Lower leg skin (tissue), 4 donors: ENCODE data around the gene MRM2. TPM values are rescaled to one million over a fixed set of nuclear protein-coding genes. Genes with fewer than 3 reads are reported as not detected.

Experiments
- DNase-seq, 2 donors: peaks; one replicate each; pipeline ENCODE4 v3.0.0-alpha.2; 2019; ENCODE audit warnings: low spot score in 2 of 2
- H3K4me3 ChIP-seq: fragments of 200-600 bp; sonication (generic); 2 replicates; pipeline ENCODE4 v1.5.1; 2017; ENCODE audit warnings: mild to moderate bottlenecking, low read depth; ENCODE audit not compliant: poor library complexity, severe bottlenecking
- POLR2A ChIP-seq, 2 donors: fragments of 450-650 bp; IDR thresholded peaks; one replicate each; pipeline ENCODE4 v1.6.1; 2016 to 2017; ENCODE audit warnings: antibody characterized with exemption in 2 of 2, mild to moderate bottlenecking in 1 of 2, moderate library complexity in 1 of 2
- WGBS, 2 donors: methylation state at CpG; one replicate each; pipeline ENCODE4 v1.1.5; 2018; 5-methylcytosine and 5-hydroxymethylcytosine counted together
- intact Hi-C: fragments of 100-400 bp; cut with DNase I; formaldehyde crosslinking; loops from one replicate; pipeline ENCODE4 v1.15.0; 2023; ENCODE audit warnings: low total_unique reads
- total RNA-seq, 4 donors: library from RNA; depleted of rRNA; stranded (reverse); fragments of >200 nt; gene quantifications; one replicate each; pipeline ENCODE4 v1.1.0, GENCODE V29; 2016
- TF ChIP-seq, protein P1 (sequence below), 3 donors: fragments of 450-650 bp; IDR thresholded peaks; one replicate each; pipeline ENCODE4 v1.5.1; 2016; ENCODE audit warnings: antibody characterized with exemption in 3 of 3, mild to moderate bottlenecking in 3 of 3, moderate library complexity in 2 of 3

The MRM2 gene
- total RNA-seq, 4 donors from 2014 or later, result 17.6 to 26.1 (median 23.9) TPM

DNA sequence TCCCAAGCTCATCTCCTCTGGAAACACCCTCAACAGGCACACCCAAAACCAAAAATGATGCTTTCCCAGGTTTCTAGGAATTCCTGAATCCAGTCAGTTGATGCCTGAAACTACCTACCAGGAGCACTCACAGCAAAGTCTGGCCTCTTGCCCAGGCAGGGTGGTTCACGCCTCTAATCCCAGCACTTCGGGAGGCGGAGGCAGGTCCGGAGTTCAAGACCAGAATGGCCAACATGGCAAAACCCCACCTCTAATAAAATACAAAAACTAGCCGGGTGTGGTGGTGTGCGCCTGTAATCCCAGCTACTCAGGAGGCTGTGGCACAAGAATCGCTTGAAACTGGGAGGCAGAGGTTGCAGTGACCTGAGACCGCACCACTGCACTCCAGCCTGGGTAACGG is 11.1 kb downstream of the MRM2 start:
- TF ChIP-seq, protein P1, sequence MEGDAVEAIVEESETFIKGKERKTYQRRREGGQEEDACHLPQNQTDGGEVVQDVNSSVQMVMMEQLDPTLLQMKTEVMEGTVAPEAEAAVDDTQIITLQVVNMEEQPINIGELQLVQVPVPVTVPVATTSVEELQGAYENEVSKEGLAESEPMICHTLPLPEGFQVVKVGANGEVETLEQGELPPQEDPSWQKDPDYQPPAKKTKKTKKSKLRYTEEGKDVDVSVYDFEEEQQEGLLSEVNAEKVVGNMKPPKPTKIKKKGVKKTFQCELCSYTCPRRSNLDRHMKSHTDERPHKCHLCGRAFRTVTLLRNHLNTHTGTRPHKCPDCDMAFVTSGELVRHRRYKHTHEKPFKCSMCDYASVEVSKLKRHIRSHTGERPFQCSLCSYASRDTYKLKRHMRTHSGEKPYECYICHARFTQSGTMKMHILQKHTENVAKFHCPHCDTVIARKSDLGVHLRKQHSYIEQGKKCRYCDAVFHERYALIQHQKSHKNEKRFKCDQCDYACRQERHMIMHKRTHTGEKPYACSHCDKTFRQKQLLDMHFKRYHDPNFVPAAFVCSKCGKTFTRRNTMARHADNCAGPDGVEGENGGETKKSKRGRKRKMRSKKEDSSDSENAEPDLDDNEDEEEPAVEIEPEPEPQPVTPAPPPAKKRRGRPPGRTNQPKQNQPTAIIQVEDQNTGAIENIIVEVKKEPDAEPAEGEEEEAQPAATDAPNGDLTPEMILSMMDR (IDR thresholded peaks at IDR 0.05), result no peak
- no peak for TF ChIP-seq POLR2A (IDR thresholded peaks at IDR 0.05)
- intact Hi-C loops, result no loop called here
- WGBS, 2 donors, result 76 to 88% methylated on average over 9 of the region's 9 CpGs
- H3K4me3 ChIP-seq, result no peak overlapping the region
- no peak for DNase-seq

DNA sequence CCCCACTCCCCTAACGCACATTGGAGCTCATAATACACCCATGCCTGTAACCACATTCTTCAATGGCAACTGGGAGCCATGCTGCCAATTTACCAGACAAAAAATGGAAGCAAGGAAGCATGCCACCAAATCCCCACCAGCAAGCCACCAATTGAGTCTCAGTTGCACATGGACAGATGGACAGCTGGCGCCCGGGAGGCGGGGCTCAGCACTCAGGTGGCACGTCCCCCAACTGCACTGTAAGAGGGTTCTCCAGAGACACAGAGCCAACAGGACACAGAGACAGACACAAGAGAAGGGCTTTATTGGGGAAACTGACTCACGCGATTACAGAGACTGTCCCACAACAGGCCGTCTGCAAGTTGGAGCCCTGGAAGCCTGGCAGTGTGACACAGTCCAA is 11.8 kb downstream of the MRM2 start:
- H3K4me3 ChIP-seq, result no peak overlapping the region
- 91 to 97% methylated on average over 4 to 8 of the region's 8 CpGs for WGBS, 2 donors
- TF ChIP-seq, protein P1 (IDR thresholded peaks at IDR 0.05), result no peak
- no peak for TF ChIP-seq POLR2A (IDR thresholded peaks at IDR 0.05)
- DNase-seq, result no peak
- intact Hi-C loops, result no loop called here

DNA sequence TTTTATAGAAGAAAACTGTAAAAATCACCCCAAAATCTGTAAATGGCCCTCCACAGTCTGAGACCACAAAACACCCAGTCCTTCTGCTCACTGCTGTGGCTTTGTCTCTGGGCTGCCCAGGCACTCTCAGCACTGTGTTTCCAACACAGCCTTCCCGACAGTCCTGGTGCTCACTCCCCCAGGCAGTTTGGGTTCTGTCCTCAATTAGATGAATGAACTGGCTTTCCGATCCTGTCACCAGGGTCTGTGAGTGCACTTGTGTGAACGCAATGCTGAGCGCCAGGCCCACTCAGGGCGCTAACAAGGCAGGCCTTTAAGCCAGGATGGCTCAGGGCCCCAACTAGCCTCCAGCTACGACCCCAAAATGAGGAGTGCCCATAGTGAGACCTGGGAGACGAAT is 12.5 kb downstream of the MRM2 start:
- no peak for DNase-seq
- WGBS, 2 donors, result 81 to 88% methylated on average over 3 to 7 of the region's 7 CpGs
- no peak for TF ChIP-seq POLR2A (IDR thresholded peaks at IDR 0.05)
- TF ChIP-seq, protein P1 (IDR thresholded peaks at IDR 0.05), result no peak
- intact Hi-C loops, result no loop called here
- H3K4me3 ChIP-seq, result no peak overlapping the region

- WGBS, 2 donors, result 71 to 76% methylated on average over 8 of the region's 8 CpGs
- TF ChIP-seq, protein P1 (IDR thresholded peaks at IDR 0.05), result no peak
- TF ChIP-seq POLR2A (IDR thresholded peaks at IDR 0.05), result no peak
- intact Hi-C loops, result no loop called here
- no peak for DNase-seq
- H3K4me3 ChIP-seq, result no peak overlapping the region
These were observed 13.1 kb downstream of the MRM2 start for GRCh38 chr7:2228921-2229320.

DNA sequence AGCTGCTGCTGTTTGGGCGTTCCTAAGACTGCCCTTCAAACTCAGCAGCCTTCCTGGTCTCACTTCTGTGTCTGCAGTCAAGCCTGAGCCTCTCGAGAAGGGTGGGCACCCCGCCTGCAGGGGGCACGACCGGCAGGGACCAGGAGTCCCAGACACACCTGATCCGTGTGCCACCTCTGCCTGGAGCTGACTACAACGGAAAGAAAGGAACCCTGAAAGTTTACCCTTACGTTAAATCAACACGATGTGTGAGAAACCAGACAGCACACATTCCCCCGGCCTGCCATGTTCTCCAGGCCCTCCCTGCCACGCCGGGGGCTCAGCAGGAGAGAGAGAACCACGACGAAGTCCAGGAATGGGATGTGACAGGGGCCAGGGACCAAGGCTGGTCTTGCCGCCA is 14.3 kb downstream of the MRM2 start:
- TF ChIP-seq, protein P1 (IDR thresholded peaks at IDR 0.05), result no peak
- no peak for TF ChIP-seq POLR2A (IDR thresholded peaks at IDR 0.05)
- DNase-seq, result no peak
- no peak overlapping the region for H3K4me3 ChIP-seq
- 91 to 92% methylated on average over 15 of the region's 15 CpGs for WGBS, 2 donors
- intact Hi-C loops, result no loop called here

- WGBS, 2 donors, result 90 to 94% methylated on average over 13 of the region's 13 CpGs
- TF ChIP-seq POLR2A (IDR thresholded peaks at IDR 0.05), result no peak
- TF ChIP-seq, protein P1 (IDR thresholded peaks at IDR 0.05), result no peak
- no peak overlapping the region for H3K4me3 ChIP-seq
- intact Hi-C loops, result no loop called here
- no peak for DNase-seq
These were observed 16.2 kb downstream of the MRM2 start for GRCh38 chr7:2225830-2226229.
